WTC11 (cell line): ENCODE measurements around the gene PPM1D.

Experiments used
- JUN ChIP-seq: sonication (generic); formaldehyde crosslinking; IDR thresholded peaks from 2 replicates; pipeline ENCODE4 v1.8.0; 2023; ENCODE audit warnings: mild to moderate bottlenecking, missing genetic modification reagents
- TF ChIP-seq, protein P1 (sequence below): fragments of 200-600 bp; IDR thresholded peaks from 2 replicates; pipeline ENCODE4 v1.8.0; 2022; ENCODE audit warnings: antibody characterized with exemption
- TF ChIP-seq, protein P2 (sequence below): sonication (generic); formaldehyde crosslinking; IDR thresholded peaks from 2 replicates; pipeline ENCODE4 v1.8.0; 2022; ENCODE audit warnings: mild to moderate bottlenecking, missing genetic modification reagents

DNA sequence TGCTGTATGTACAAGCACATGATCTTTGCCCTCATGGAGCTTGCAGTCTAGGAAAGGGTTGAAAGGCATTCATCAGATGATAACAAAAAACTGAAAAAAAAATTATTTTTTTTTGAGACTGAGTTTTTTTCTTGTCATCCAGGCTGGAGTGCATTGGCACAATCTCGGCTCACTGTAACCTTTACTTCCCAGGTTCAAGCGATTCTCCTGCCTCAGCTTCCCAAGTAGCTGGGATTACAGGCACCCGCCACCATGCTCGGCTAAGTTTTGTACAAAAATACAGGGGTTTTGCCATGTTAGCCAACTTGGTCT is 39.0 kb downstream of the PPM1D start:
- no peak for TF ChIP-seq JUN (CRISPR knock-in tag)
- TF ChIP-seq, protein P1, sequence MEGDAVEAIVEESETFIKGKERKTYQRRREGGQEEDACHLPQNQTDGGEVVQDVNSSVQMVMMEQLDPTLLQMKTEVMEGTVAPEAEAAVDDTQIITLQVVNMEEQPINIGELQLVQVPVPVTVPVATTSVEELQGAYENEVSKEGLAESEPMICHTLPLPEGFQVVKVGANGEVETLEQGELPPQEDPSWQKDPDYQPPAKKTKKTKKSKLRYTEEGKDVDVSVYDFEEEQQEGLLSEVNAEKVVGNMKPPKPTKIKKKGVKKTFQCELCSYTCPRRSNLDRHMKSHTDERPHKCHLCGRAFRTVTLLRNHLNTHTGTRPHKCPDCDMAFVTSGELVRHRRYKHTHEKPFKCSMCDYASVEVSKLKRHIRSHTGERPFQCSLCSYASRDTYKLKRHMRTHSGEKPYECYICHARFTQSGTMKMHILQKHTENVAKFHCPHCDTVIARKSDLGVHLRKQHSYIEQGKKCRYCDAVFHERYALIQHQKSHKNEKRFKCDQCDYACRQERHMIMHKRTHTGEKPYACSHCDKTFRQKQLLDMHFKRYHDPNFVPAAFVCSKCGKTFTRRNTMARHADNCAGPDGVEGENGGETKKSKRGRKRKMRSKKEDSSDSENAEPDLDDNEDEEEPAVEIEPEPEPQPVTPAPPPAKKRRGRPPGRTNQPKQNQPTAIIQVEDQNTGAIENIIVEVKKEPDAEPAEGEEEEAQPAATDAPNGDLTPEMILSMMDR, result peak; percentile 15; the same call in 1 of the 2 replicates
- TF ChIP-seq, protein P2, sequence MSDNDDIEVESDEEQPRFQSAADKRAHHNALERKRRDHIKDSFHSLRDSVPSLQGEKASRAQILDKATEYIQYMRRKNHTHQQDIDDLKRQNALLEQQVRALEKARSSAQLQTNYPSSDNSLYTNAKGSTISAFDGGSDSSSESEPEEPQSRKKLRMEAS (CRISPR knock-in tag), result no peak
